Adrenal gland (tissue), 12 donors: ENCODE measurements around the gene KCNH8. TPM values are rescaled to one million over a fixed set of nuclear protein-coding genes. Genes with fewer than 3 reads are reported as not detected.

Source experiments
- DNase-seq, 7 donors: peaks; one replicate each; pipeline ENCODE4 v3.0.0-alpha.2; 2019 to 2020
- H3K27ac ChIP-seq, 5 donors: fragments of 200-600 bp; sonication (generic) in 4 of 5; 1 replicate in 3 of 5; 2 replicates in 2 of 5; pipeline versions ENCODE4 v1.5.1 to v1.8.0; 2016 to 2020; ENCODE audit warnings: mild to moderate bottlenecking in 1 of 5
- H3K27me3 ChIP-seq: fragments of 200-600 bp; 2 replicates; pipeline ENCODE4 v1.8.0; 2021
- H3K36me3 ChIP-seq, 2 donors: fragments of 200-600 bp; replicated peaks in 1 of 2; 1 replicate in 1 of 2; 2 replicates in 1 of 2; pipeline versions ENCODE4 v1.5.1 to v1.8.0; 2018 to 2022
- H3K4me1 ChIP-seq, 2 donors: fragments of 200-600 bp; replicated peaks in 1 of 2; 1 replicate in 1 of 2; 2 replicates in 1 of 2; pipeline versions ENCODE4 v1.5.1 to v1.8.0; 2018 to 2021
- H3K4me3 ChIP-seq, 4 donors: fragments of 200-600 bp; sonication (generic) in 3 of 4; one replicate each; pipeline ENCODE4 v1.5.1; 2016 to 2018
- H3K9me3 ChIP-seq, 3 donors: fragments of 200-600 bp; sonication (generic) in 1 of 3; replicated peaks in 1 of 3; 1 replicate in 2 of 3; 2 replicates in 1 of 3; pipeline versions ENCODE4 v1.5.1 to v1.8.0; 2016 to 2021
- POLR2A ChIP-seq, 2 donors: fragments of 450-650 bp; IDR thresholded peaks; one replicate each; pipeline ENCODE4 v1.6.1; 2017; ENCODE audit warnings: antibody characterized with exemption in 2 of 2, mild to moderate bottlenecking in 2 of 2, moderate library complexity in 1 of 2
- WGBS, 4 donors: extraction: QIAGEN DNeasy Blood & Tissue Kit in 2 of 4; methylation state at CpG; one replicate each; pipeline versions ENCODE4 v1.1.5 to v1.1.7; 2013 to 2017; 5-methylcytosine and 5-hydroxymethylcytosine counted together
- intact Hi-C, 2 donors: fragments of 100-400 bp; cut with DNase I; formaldehyde crosslinking; loops; one replicate each; pipeline versions ENCODE4 v1.14.1 to v1.15.0; 2022 to 2023
- polyA plus RNA-seq, 3 donors: library from polyadenylated mRNA; stranded (reverse); fragments of 200-250 nt in 2 of 3; fragments of 350-450 nt in 1 of 3; fragmentation: Illumina TruSeq in 1 of 3; extraction: RNeasy Lipid Tissue Mini Kit (QIAGEN cat#74804) in 1 of 3; gene quantifications; one replicate each; pipeline ENCODE4 v1.2.3, GENCODE V29; 2013 to 2014
- total RNA-seq, 9 donors: library from RNA; depleted of rRNA in 4 of 9; stranded (reverse); fragments of >200 nt in 4 of 9; fragments of 120-200 nt in 1 of 9; fragmentation: NEBNext Ultra II Directional in 1 of 9; extraction: Animal tissue kit (Norgen Biotek cat#: 25700) in 1 of 9; gene quantifications; one replicate each; pipeline versions ENCODE4 v1.1.0 to v1.2.4, GENCODE V29; 2013 to 2023
- TF ChIP-seq, protein P1 (sequence below), 6 experiments: fragments of 450-650 bp in 4 of 6; fragments of 200-600 bp in 2 of 6; sonication (generic) in 1 of 6; IDR thresholded peaks; 1 replicate in 5 of 6; 2 replicates in 1 of 6; pipeline versions ENCODE4 v1.5.1 to v1.8.0; 2016 to 2021; ENCODE audit warnings: antibody characterized with exemption in 6 of 6, mild to moderate bottlenecking in 2 of 6, moderate library complexity in 1 of 6
- donor health status: healthy with polysubstance abuse.
- donor health status: Bipolar disorder and iron deficiency.
- donor health status: DM: yes; HTN: yes; CAD: no.
- donor health status: DM: no; HTN: no; CAD: no.
- donor health status: DM: no; HTN: no; CAD: no.
- donor health status: DM: yes; HTN: yes; CAD: no.

Gene KCNH8
- total and polyA plus RNA-seq, 12 donors, result 0.27 to 7.6 (median 2.1) TPM

DNA sequence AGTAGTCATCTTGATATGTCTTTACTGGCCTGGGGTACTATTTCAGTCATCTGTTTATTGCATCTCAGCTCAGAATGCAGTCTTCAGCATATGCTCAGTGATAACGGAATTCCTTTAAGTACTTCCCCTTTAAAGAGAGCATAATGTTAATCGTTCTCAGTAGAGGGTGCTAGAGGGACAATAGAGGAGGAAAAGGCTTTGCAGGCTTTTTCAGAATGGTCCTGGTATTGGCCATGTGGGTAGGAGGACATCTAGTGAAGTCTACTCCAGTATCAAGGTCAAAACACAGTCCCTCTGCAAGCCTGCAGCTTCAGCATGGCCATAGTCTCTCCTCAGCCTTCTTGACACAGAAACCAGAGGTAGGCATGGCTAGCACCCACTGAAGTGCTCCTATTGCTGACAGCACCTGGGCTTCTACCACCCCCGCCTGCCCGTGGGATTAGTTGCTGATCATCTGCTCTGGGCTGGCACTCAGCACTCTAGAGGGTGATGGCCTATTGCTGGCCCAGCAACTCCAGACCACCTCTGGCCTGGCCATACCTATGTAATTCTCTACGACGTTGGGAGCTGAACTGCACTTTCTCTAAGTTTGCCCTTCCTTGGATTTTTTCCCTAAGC lies 65.4 kb downstream of the KCNH8 start:
- H3K27me3 ChIP-seq, result no peaks in the 10 kb centered on the region
- DNase-seq, result no peak
- H3K36me3 ChIP-seq, result no peaks in the 10 kb centered on the region
- H3K4me3 ChIP-seq, result no peak overlapping the region
- peaks cover 0 to 7% of the 10 kb centered on the region in 2 donors for H3K4me1 ChIP-seq
- intact Hi-C loops, result no loop called here
- 69 to 74% (median 71%) methylated on average over 6 of the region's 6 CpGs for WGBS, 4 donors
- no peaks in the 10 kb centered on the region for H3K9me3 ChIP-seq
- no peak for TF ChIP-seq POLR2A (IDR thresholded peaks at IDR 0.05)
- TF ChIP-seq, protein P1, sequence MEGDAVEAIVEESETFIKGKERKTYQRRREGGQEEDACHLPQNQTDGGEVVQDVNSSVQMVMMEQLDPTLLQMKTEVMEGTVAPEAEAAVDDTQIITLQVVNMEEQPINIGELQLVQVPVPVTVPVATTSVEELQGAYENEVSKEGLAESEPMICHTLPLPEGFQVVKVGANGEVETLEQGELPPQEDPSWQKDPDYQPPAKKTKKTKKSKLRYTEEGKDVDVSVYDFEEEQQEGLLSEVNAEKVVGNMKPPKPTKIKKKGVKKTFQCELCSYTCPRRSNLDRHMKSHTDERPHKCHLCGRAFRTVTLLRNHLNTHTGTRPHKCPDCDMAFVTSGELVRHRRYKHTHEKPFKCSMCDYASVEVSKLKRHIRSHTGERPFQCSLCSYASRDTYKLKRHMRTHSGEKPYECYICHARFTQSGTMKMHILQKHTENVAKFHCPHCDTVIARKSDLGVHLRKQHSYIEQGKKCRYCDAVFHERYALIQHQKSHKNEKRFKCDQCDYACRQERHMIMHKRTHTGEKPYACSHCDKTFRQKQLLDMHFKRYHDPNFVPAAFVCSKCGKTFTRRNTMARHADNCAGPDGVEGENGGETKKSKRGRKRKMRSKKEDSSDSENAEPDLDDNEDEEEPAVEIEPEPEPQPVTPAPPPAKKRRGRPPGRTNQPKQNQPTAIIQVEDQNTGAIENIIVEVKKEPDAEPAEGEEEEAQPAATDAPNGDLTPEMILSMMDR (IDR thresholded peaks at IDR 0.05), result peak in 1 of 6 experiments; percentile 20
- no peak overlapping the region for H3K27ac ChIP-seq

DNA sequence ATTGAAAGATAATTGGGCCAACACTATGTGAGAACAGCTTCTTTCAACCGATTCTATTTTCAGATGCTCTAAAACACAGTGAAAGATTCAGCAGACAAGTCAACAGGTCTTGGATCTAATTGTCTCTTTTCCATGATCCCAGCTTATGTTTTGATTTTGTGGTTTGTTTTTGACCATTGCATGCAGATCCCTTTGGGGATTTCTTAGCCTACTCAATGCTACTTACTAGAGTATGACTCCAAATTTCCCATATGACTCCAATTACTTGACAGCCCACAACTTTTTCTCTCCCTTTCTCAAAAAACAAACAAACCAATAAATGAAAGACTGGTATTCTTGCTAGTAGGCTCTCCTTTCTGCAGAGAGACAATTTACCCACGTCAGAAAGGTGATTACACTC lies 67.1 kb downstream of the KCNH8 start:
- Histone ChIP-seq H3K9me3 (no peaks in the 10 kb centered on the region), H3K27ac (no peak overlapping the region), H3K27me3 (no peaks in the 10 kb centered on the region), H3K36me3 (no peaks in the 10 kb centered on the region), H3K4me1 (peaks cover 0 to 7% of the 10 kb centered on the region in 2 donors), H3K4me3 (no peak overlapping the region)
- WGBS, 4 donors, result 67 to 70% (median 68%) methylated on average over 2 of the region's 2 CpGs
- TF ChIP-seq, protein P1 (IDR thresholded peaks at IDR 0.05), result no peak
- TF ChIP-seq POLR2A (IDR thresholded peaks at IDR 0.05), result no peak
- no peak for DNase-seq
- intact Hi-C loops, result no loop called here

DNA sequence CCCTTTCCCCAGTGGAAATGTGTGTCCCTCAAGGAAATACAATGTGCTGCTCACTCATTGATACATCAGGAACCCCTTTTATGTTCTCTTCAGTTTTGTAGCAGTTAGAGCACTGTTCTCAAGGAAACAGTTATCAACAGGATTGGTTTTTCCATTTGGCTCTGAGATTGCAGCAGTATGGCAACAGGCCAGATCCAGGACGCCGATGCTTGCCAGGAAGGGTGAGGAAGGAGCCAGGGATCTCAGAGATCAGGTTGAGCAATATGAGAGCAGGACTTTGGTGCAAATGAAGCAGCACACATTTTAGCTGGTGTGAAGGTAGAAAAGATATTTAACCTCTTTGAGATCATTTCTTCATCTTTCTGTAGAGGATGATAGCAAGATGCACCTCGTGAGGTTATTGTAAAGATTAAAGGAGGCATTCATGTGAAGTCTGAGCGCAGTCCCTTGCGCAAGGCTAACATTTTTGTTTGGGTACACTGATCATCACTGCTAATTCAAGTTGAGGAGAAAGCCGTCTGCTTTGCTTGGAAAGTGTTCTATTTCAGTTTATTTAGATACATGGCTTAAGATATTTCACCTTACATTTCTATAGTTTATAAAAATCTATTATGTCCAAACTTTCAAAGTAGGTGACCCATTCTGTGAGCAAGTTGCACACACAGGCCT lies 68.5 kb downstream of the KCNH8 start:
- DNase-seq, result peak; percentile 27 to 82 (median 69)
- intact Hi-C loops, result no loop called here
- peaks cover 0 to 7% of the 10 kb centered on the region in 2 donors for H3K4me1 ChIP-seq
- no peaks in the 10 kb centered on the region for H3K9me3 ChIP-seq
- no peaks in the 10 kb centered on the region for H3K36me3 ChIP-seq
- H3K27ac ChIP-seq, result no peak overlapping the region
- H3K4me3 ChIP-seq, result no peak overlapping the region
- WGBS, 4 donors, result 61 to 69% (median 63%) methylated on average over 6 of the region's 6 CpGs
- TF ChIP-seq POLR2A (IDR thresholded peaks at IDR 0.05), result no peak
- TF ChIP-seq, protein P1 (IDR thresholded peaks at IDR 0.05), result no peak
- H3K27me3 ChIP-seq, result no peaks in the 10 kb centered on the region

DNA sequence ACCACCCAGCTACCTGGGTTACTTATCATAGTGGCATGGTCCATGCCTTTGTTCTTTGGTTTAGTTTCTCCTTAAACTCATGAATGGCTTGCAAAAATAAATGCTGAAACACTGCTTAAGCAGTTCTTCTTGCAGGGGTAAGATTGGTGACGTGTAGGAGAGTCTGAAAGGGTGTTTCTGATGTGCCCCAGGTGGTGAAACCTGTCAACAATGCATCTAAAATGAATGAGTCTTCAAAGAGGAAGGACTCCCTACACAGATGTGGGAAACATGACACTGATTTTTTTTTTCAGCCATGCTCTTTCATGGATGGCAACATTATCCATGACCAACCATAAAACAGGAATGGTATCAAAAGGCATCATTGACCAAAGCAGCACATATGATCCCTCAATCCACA lies 72.0 kb downstream of the KCNH8 start:
- Histone ChIP-seq H3K27me3 (no peaks in the 10 kb centered on the region), H3K27ac (no peak overlapping the region), H3K36me3 (no peaks in the 10 kb centered on the region), H3K9me3 (no peaks in the 10 kb centered on the region), H3K4me3 (no peak overlapping the region), H3K4me1 (peaks cover 0 to 7% of the 10 kb centered on the region in 2 donors)
- TF ChIP-seq POLR2A (IDR thresholded peaks at IDR 0.05), result no peak
- TF ChIP-seq, protein P1 (IDR thresholded peaks at IDR 0.05), result no peak
- WGBS, 4 donors, result 67 to 82% (median 73%) methylated on average over 1 of the region's 1 CpG
- DNase-seq, result no peak
- intact Hi-C loops, result no loop called here
